ENCODE results near the gene TMPRSS11A. TPM values are rescaled to one million over a fixed set of nuclear protein-coding genes. Genes with fewer than 3 reads are reported as not detected.

TMPRSS11A gene
- total RNA-seq, 1 donor, result not detected

DNA sequence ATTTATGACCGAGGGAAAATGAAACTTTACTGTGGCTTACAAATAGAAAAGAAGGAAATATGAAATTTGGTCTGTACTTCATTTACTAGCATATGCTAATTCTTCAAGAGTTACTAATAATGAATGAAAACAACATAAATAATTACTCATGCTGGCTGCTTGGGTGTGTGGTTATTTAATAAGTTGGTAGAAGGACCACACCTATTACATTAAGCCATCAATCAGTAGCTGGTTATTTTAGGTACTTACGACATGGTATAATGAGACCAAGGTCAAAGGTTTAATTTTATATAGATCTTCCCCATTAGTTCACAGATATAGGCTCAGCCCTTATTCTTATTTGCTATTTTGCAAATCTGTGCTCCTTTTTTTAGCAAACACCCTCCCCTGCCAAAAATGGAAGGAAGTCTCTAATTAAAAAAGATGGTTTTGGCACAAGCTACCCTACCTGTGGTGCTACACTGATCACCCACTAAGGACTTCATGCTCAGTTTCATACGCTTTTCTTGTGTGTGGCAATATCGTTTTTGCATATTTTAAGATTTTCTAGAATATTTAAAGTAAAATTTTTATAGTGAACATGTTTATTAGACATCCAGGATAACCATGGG lies 93.6 kb downstream of the TMPRSS11A start:
- Histone ChIP-seq H3K4me3 (ENCODE audit: insufficient read depth, low read length) (no peak overlapping the region), H3K27me3 (ENCODE audit: insufficient read depth, low read length) (no peaks in the 10 kb centered on the region), H3K4me2 (ENCODE audit: insufficient read depth, low read length) (no peak overlapping the region), H3K4me1 (ENCODE audit: insufficient read depth, low read length) (no peaks in the 10 kb centered on the region), H3K27ac (ENCODE audit: low read depth, low read length) (no peak overlapping the region), H2AFZ (ENCODE audit: low read length) (no peak overlapping the region), H3K9me3 (ENCODE audit: low read depth, low read length) (no peaks in the 10 kb centered on the region), H4K20me1 (ENCODE audit: insufficient read depth, low read length) (no peaks in the 10 kb centered on the region), H3K36me3 (ENCODE audit: insufficient read depth, low read length) (no peaks in the 10 kb centered on the region), H3K79me2 (ENCODE audit: insufficient read depth, low read length) (no peaks in the 10 kb centered on the region)
- TF ChIP-seq, protein P1, sequence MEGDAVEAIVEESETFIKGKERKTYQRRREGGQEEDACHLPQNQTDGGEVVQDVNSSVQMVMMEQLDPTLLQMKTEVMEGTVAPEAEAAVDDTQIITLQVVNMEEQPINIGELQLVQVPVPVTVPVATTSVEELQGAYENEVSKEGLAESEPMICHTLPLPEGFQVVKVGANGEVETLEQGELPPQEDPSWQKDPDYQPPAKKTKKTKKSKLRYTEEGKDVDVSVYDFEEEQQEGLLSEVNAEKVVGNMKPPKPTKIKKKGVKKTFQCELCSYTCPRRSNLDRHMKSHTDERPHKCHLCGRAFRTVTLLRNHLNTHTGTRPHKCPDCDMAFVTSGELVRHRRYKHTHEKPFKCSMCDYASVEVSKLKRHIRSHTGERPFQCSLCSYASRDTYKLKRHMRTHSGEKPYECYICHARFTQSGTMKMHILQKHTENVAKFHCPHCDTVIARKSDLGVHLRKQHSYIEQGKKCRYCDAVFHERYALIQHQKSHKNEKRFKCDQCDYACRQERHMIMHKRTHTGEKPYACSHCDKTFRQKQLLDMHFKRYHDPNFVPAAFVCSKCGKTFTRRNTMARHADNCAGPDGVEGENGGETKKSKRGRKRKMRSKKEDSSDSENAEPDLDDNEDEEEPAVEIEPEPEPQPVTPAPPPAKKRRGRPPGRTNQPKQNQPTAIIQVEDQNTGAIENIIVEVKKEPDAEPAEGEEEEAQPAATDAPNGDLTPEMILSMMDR (IDR thresholded peaks at IDR 0.05; ENCODE audit: extremely low read depth, low read depth, low read length), result no peak
- DNase-seq (ENCODE audit: insufficient read length, low spot score, missing footprints), result no peak

- Histone ChIP-seq H3K36me3 (ENCODE audit: insufficient read depth, low read length) (no peaks in the 10 kb centered on the region), H3K27ac (ENCODE audit: low read depth, low read length) (no peak overlapping the region), H3K4me2 (ENCODE audit: insufficient read depth, low read length) (no peak overlapping the region), H3K4me3 (ENCODE audit: insufficient read depth, low read length) (no peak overlapping the region), H3K79me2 (ENCODE audit: insufficient read depth, low read length) (no peaks in the 10 kb centered on the region), H3K27me3 (ENCODE audit: insufficient read depth, low read length) (no peaks in the 10 kb centered on the region), H2AFZ (ENCODE audit: low read length) (no peak overlapping the region), H4K20me1 (ENCODE audit: insufficient read depth, low read length) (no peaks in the 10 kb centered on the region), H3K4me1 (ENCODE audit: insufficient read depth, low read length) (no peaks in the 10 kb centered on the region), H3K9me3 (ENCODE audit: low read depth, low read length) (no peaks in the 10 kb centered on the region)
- DNase-seq (ENCODE audit: insufficient read length, low spot score, missing footprints), result no peak
- TF ChIP-seq, protein P1 (IDR thresholded peaks at IDR 0.05; ENCODE audit: extremely low read depth, low read depth, low read length), result no peak
These were observed 101.8 kb downstream of the TMPRSS11A start for GRCh38 chr4:67861513-67861912.

Small RNAs within 50 kb of the gene (small RNA-seq; reads per million reads assigned to genes)
- 0.22 reads per million for gene RNU6-95P

Other genes starting within 250 kb of the TMPRSS11A start
- not detected in 2 replicates for gene GNRHR, start 209.1 kb downstream of the TMPRSS11A start, total RNA-seq
- not detected in 2 replicates for gene TMPRSS11D, start 79.5 kb downstream of the TMPRSS11A start, total RNA-seq
- gene TMPRSS11F, start 166.4 kb upstream of the TMPRSS11A start, total RNA-seq, result not detected in 2 replicates